Activated CD8-positive, alpha-beta memory T cell treated with anti-CD3 and anti-CD28 coated beads, Interleukin-2, amount 50 U/mL, for 48 hours (primary cell): Measurements from ENCODE around the gene PPFIBP2.

Experiments used
- DNase-seq: peaks from one replicate; pipeline ENCODE4 v3.0.0-alpha.2; 2020

Gene PPFIBP2

DNA sequence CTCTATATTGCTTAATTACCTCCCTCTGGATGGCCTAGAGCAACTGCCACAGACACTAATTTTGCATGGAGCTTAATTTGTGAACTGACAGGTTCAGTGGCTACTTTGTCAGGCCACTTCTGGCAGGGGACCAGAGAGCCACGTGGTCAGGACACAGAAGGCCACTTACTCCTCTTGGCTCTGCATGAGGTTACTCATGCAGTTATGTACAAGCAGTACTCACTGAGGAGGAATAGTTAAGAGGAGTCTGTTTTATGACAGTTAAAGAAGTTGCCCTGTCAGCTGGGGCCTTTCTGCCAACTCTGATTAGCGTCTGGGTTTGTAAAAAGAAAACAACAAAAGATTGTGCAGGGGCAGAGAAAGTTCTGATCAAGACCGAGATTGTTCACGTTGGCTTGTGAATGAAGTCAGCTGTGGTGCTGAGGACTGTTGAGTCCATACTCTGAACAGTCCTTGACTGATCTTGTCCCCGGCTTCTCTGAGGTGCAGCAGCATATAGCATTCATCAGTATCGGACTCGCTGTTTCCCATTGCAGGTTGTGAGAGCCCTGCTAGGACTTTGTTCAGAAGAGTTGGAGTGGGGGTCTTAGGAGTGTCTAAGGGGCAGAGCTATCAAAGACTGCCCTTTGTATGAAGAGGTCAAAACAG, 41.4 kb downstream of the PPFIBP2 start:
- DNase-seq, result no peak

DNA sequence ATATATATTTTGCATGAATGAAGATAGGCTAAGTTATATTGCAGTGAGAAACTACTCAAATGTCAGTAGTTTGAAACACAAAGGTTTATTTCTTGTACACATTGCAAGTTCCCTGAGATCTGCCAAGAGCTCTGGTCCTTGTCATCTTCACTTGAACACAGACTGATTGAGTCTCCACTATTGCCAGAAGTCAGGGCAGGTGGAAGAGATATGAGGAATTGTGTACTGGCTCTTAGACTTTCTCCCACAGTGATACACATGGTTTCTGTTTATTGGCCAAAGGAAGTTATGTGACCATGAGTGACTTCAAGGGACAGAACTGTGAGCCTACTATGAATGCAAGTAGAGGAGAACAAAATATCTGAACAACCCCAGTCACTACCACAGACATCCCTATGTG, 44.2 kb downstream of the PPFIBP2 start:
- no peak for DNase-seq

GRCh38 chr11:7559398-7560283, 45.8 kb downstream of the PPFIBP2 start:
- no peak for DNase-seq

DNA sequence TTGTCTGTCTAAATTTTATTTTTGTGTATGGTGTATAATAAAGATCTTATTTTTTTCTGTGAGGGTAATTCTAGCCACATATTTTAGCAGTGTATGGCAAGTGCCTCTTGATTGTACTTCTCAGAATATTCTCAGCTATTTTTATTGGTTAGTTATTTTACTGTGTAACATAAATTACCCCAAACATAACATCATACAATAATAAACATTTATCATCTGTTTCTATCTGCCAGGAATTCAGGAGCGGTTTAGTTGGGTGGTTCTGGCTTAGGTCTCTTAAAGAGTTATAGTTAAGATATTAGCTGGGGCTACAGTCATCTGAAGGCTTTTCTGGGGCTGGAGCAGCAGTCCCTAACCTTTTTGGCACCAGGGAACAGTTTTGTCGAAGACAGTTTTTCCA, 47.8 kb downstream of the PPFIBP2 start:
- DNase-seq, result no peak

DNA sequence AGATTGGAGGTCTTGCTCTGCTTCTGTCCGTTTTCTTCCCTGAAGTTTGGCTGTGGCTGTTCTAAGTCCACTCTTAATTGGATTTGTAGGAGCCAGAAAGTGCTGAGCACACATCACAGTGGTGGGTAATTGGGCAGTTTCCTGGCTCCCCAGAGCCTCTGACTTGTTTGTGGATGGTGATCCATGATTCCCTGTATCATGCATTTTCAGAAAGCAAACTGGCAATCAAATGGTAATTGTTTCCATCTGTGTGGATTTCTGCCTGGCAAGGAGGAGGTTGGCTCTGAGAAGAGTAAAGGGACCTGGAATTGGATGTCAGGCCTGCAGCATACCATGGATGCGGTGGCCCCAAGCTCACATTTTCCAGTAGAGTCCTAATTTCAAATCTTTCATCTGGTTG, 49.5 kb downstream of the PPFIBP2 start:
- DNase-seq, result no peak

GRCh38 chr11:7564803-7565202, 51.0 kb downstream of the PPFIBP2 start:
- DNase-seq, result no peak

GRCh38 chr11:7567311-7567710, 53.5 kb downstream of the PPFIBP2 start:
- no peak for DNase-seq

GRCh38 chr11:7569044-7569443, 55.2 kb downstream of the PPFIBP2 start:
- no peak for DNase-seq

DNA sequence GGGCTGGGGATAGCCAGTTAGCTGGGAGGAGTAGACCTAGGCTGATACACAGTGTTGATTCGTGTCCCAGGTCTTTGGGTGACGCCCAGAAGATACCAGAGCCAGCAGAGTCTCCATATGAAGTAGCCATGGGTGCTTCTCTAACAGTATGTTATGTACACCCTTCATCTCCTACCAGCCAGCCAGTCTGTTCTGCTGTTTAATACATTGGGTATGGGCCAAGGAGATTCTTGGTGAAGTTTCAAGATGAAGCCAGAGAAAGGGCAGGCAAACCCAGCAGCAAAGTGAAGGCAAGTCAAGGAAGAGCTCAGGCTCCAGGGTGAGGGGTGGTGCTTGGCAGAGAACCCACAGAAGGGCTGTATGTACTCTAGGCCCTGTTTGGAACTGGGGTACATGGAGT, 56.4 kb downstream of the PPFIBP2 start:
- DNase-seq, result no peak

DNA sequence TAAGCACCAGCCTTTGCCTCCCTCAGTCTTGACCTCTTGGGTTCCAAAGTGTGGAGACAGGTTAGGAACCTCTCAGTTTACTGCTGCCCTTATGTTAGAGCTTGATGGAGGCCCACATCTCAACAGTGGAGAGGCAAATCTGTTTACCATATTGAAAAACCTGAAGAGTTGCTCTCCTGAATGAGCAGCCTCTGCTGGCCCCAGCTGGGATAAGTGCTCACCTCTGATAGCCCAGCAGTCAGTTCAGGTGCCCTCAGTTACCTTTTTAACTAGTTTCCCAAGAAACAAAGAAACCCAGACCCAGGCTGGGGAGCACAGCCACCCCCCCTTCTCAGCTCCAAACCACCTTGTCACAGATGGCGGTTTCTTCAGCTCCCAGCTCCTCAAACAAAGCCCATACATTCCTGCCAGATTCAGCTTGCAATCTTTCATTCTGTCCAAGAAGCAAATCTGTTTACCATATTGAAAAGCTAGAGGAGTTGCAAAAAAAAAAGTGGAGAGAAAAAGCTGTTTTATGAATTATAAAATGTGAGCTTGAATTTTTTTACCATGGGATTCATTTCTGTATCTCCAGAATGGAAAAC, 57.2 kb downstream of the PPFIBP2 start:
- DNase-seq, result no peak

DNA sequence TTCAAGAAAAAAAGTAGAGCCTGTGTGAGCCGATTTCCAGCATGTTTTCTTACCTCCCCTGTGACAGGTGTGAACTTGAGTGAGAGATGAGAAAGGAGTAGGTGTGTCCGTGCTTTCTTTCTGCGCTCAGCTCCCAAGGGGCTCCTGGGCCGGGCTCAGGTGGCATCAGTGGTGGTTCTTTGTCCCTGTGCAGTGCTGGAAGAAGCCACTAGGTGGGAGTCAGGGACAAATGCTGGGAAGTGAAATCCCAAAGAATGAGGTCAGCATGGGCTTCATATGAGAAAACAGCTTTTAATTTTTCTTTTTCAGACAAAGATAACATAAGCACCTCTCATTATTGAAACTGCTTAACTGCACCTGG, 57.8 kb downstream of the PPFIBP2 start:
- DNase-seq, result no peak

DNA sequence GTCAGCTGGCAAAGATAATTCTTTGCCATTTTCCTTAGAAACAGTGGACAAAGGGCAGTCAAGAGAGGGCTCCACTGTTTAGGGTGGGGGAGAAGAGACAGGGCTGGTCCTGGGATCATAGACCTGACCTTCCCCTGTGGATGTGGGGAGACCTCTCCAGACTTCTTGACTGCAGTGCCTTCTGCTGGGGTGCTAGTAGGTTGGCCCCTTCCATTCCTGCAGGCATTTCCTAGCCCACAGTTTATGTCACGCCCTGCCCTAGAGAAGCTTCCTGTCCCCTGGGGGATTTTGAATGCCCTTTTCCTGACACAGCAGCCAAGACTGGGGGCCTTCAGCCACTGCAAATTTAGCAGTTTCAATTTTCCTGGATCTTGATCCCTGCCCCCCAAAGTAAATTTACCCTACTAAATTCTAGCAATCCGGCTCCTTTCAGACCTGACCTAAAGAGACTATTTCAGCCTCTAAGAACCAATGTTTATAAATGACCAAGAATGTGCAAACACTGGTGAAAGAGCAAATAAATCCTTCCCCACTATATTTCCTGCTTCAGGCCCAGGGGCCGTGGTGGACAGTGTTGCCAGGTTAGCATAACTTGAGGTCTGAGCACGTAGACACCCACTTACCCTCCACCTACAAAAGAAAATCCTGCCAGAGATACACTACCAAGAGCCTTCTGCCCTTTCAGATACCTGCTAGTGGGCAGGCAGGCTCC, 58.4 kb downstream of the PPFIBP2 start:
- no peak for DNase-seq

DNA sequence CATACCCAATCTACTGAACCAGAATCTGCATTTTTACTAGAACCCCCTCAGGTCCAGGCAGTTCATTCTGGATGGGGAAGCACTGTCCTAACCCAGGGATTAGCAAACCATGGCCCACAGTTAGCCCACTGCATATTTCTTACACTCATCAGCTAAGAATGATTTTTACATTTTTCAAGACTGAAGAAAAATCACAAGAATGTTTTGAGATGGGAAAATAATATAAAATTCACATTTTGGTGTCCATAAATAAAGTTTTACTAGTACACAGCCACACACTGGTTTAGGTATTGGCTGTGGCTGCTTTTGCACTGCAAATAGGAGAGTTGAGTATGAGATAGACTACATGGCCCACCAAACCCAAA, 59.4 kb downstream of the PPFIBP2 start:
- no peak for DNase-seq

- DNase-seq, result no peak
These were observed 59.9 kb downstream of the PPFIBP2 start for GRCh38 chr11:7573558-7574296.

DNA sequence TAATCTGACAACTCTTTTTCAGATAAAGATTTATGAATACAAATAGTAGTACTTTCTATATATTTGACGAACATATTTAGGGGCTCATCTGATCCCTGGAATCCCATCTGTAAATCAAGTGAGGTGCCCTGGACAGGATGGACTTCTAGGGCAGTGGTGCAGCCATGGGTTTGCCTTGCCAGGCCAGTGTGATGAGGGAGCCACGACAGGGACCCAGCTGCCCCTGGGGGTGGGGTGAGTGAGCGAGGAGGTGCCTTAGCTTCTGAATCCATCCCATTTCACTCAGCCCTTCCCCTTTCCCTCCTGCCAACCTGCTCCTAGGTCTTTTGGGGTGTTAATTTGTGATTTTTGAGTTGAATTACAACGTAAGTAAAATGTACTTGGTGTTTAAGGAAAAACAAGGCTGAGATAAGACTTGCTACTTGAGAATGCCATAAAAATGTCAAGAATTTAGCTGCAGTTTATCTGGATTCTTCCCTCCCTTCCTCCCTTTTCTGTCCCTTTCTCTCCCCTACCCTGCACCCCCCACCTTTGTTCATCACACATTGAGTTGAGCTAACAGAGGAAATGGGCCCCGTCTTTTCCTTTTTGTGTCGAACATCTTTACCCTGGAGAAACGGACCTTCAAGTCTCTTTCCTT, 60.8 kb downstream of the PPFIBP2 start:
- DNase-seq, result no peak

GRCh38 chr11:7575841-7576725, 62.3 kb downstream of the PPFIBP2 start:
- peak; percentile 69 for DNase-seq

DNA sequence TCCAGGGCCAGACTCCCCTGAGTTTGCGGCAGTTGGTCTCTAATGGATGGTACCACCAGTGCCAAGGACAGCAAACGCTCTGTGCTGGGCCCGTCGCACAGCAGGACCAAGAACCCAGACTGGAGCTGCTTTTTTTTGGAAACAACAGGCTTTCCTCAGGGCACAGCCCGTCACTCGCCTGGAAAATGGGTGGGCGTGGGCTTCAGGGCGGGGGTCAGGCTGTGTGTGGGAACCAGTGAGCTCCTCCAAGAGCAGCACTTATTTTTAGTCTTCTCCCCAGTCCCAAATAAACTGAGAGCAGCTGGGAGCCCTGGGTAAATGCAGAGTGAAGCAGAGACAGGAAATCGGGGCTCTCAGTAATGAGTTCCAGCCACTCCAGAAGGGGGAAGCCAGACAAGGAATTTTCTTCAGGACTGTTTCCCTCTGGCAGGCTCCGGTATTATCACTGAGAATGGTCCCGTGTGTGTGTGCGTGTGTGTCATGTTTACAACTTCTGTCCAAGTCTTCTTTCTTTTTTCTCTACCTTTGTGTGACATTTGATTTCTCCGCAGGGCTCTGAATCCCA, 63.0 kb downstream of the PPFIBP2 start:
- no peak for DNase-seq

GRCh38 chr11:7577291-7578190, 63.7 kb downstream of the PPFIBP2 start:
- no peak for DNase-seq

GRCh38 chr11:7578276-7578955, 64.6 kb downstream of the PPFIBP2 start:
- no peak for DNase-seq
